Mesothelial cell of epicardium (in vitro differentiated cells): ENCODE data around the gene PPP1R12C. TPM values are rescaled to one million over a fixed set of nuclear protein-coding genes. Genes with fewer than 3 reads are reported as not detected.

Source experiments
- DNase-seq, 2 experiments: peaks; one replicate each; pipeline ENCODE4 v3.0.0; 2021; ENCODE audit warnings: low spot score in 2 of 2; ENCODE audit not compliant: unreplicated experiment in 2 of 2
- H3K27ac Mint-ChIP-seq: 2 replicates; pipeline ENCODE4 v1.8.0; 2021; ENCODE audit warnings: mixed read lengths
- H3K27me3 Mint-ChIP-seq: 2 replicates; pipeline ENCODE4 v1.8.0; 2021; ENCODE audit warnings: low read depth, mixed read lengths
- H3K36me3 Mint-ChIP-seq: 2 replicates; pipeline ENCODE4 v1.8.0; 2021; ENCODE audit warnings: mixed read lengths
- H3K4me1 Mint-ChIP-seq: 2 replicates; pipeline ENCODE4 v1.8.0; 2021; ENCODE audit warnings: mixed read lengths
- H3K4me3 Mint-ChIP-seq: 2 replicates; pipeline ENCODE4 v1.8.0; 2021; ENCODE audit warnings: mild to moderate bottlenecking, moderate library complexity, mixed read lengths
- H3K9me3 Mint-ChIP-seq: 2 replicates; pipeline ENCODE4 v1.8.0; 2021; ENCODE audit warnings: mixed read lengths
- total RNA-seq: library from RNA; stranded (reverse); gene quantifications from 3 replicates; pipeline ENCODE4 v1.2.1, GENCODE V29; 2021
- TF ChIP-seq, protein P1 (sequence below): fragments of 200-600 bp; sonication (generic); IDR thresholded peaks from one replicate; pipeline ENCODE4 v1.5.0; 2021; ENCODE audit warnings: antibody characterized with exemption; ENCODE audit not compliant: unreplicated experiment

Gene PPP1R12C
- total RNA-seq, 1 donor from 2014 or later, result 111 TPM

DNA sequence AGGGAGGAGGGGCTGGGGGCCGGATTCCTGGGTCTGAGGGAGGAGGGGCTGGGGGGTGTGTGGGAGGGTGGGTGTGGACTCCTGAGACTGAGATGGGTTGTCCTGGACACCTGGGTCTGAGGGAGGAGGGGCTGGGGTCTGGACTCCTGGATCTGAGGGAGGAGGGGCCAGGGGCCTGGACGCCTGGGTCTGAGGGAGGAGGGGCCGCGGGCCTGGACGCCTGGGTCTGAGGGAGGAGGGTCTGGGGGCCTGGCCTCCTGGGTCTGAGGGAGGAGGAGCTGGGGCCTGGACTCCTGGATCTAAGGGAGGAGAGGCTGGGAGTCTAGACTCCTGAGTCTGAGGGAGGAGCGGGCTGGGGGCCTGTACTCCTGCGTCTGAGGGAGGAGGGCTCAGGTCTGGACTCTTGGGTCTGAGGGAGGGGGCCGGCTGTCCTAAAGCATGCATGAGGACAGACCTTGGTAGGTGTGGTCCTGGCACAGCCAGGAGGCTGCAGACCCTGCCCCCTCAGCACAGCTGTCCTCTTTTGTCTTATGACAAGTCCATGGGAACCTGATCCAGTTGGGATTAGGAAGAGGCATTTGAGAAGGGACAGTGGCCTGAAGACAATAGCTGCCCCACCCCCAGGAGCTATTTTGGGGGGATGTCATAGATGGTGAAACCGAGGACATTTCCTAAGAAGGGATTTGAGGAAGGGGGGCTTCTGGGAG, 30.3 kb upstream of the PPP1R12C start:
- no peaks in the 10 kb centered on the region for H3K36me3 Mint-ChIP-seq
- H3K27ac Mint-ChIP-seq, result no peak overlapping the region
- H3K4me3 Mint-ChIP-seq, result no peak overlapping the region
- DNase-seq, result no peak
- H3K9me3 Mint-ChIP-seq, result peaks cover 6% of the 10 kb centered on the region
- peaks cover 70% of the 10 kb centered on the region for H3K27me3 Mint-ChIP-seq
- TF ChIP-seq, protein P1, sequence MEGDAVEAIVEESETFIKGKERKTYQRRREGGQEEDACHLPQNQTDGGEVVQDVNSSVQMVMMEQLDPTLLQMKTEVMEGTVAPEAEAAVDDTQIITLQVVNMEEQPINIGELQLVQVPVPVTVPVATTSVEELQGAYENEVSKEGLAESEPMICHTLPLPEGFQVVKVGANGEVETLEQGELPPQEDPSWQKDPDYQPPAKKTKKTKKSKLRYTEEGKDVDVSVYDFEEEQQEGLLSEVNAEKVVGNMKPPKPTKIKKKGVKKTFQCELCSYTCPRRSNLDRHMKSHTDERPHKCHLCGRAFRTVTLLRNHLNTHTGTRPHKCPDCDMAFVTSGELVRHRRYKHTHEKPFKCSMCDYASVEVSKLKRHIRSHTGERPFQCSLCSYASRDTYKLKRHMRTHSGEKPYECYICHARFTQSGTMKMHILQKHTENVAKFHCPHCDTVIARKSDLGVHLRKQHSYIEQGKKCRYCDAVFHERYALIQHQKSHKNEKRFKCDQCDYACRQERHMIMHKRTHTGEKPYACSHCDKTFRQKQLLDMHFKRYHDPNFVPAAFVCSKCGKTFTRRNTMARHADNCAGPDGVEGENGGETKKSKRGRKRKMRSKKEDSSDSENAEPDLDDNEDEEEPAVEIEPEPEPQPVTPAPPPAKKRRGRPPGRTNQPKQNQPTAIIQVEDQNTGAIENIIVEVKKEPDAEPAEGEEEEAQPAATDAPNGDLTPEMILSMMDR, result no peak
- H3K4me1 Mint-ChIP-seq, result peaks cover 31% of the 10 kb centered on the region

DNA sequence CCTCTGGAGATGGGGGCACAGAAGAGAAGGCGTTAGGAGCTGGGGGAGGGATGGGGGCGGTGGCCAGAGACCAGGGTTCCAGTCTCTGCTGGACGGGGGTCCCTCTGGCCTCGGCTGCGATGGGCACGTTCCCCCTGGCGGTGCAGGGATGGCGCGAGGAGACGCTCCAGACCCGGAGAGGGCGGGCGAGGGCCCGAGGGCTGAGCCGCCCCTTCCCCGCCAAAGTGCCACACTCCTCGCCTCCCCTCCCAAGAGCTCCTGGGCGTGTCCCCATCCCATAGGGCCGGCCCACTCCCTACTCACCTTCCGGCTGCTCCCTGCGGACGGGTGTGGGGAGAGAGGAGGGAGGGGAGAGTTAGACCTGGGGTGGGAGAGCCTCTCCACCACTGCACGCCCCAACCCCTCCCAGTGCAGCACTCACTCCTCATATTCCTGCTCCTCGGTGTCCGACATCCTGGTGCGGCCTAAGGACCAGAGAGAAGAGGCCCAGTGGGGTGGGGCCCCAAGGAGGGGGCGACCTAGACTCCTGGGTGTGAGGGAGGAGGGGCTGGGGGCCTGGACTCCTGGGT, 29.4 kb upstream of the PPP1R12C start:
- no peaks in the 10 kb centered on the region for H3K36me3 Mint-ChIP-seq
- DNase-seq, result peak in 1 of 2 experiments; percentile 51
- H3K27ac Mint-ChIP-seq, result no peak overlapping the region
- peaks cover 31% of the 10 kb centered on the region for H3K4me1 Mint-ChIP-seq
- no peaks in the 10 kb centered on the region for H3K9me3 Mint-ChIP-seq
- peak overlapping the region; percentile 58 for H3K4me3 Mint-ChIP-seq
- peaks cover 72% of the 10 kb centered on the region for H3K27me3 Mint-ChIP-seq
- TF ChIP-seq, protein P1, result no peak

DNA sequence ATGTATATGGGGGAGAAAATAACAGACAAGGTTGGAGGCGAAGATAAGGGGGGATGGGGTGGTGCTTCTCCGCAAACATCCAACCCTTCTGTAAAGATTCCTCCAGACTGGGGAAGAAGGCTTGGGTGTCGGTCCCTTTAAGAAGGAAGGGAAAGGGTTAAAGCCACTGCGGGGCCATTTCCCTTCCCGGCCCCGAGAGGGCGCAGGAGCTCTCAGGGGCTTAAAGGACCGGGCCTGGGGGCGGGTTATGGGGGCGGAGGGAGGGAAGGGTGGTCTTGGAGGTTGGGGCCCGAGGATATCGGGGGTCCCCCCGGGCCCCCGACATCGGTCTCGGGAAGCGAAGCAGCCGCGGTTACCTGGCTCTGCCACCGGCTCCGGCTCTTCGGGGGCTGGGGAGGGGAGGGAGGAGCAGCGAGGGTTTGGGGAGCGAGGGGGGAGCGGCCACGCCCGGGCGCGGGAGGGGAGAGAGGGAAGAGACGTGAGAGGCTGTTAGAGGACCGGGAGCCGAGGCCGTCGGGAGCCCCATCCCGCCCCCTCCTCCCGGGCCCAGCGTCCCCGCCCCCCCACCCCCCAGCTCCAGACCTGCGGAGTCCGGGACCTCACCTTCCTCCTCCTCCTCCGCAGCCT, 28.8 kb upstream of the PPP1R12C start:
- DNase-seq, result no peak
- Mint-ChIP-seq H3K27ac (no peak overlapping the region), H3K4me3 (peak overlapping the region; percentile 39), H3K36me3 (no peaks in the 10 kb centered on the region), H3K9me3 (no peaks in the 10 kb centered on the region), H3K4me1 (peaks cover 28% of the 10 kb centered on the region), H3K27me3 (peaks cover 73% of the 10 kb centered on the region)
- TF ChIP-seq, protein P1, result peak; percentile 42

DNA sequence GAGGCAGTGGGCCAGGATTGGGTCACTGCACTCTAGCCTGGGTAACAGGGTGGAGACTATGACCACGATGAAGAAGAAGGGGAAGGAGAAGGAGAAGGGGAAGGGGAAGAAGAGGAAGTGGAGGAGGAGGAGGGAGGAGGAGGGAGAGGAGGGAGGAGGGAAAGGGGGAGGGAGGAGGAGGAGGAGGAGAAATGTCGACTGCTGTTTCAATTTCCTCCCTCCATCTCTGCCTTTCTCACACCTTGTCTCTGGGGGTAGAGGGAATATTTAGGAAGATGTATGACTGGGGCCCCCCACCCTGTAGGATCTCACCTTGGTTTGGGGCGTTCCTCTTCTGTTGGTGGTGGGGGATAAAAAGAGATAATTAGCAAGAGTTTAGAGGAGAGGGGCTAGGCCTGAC, 27.8 kb upstream of the PPP1R12C start:
- H3K4me3 Mint-ChIP-seq, result peak overlapping the region; percentile 18
- H3K4me1 Mint-ChIP-seq, result peaks cover 23% of the 10 kb centered on the region
- TF ChIP-seq, protein P1, result no peak
- no peak overlapping the region for H3K27ac Mint-ChIP-seq
- H3K27me3 Mint-ChIP-seq, result peaks cover 67% of the 10 kb centered on the region
- no peak for DNase-seq
- H3K9me3 Mint-ChIP-seq, result no peaks in the 10 kb centered on the region
- H3K36me3 Mint-ChIP-seq, result no peaks in the 10 kb centered on the region

DNA sequence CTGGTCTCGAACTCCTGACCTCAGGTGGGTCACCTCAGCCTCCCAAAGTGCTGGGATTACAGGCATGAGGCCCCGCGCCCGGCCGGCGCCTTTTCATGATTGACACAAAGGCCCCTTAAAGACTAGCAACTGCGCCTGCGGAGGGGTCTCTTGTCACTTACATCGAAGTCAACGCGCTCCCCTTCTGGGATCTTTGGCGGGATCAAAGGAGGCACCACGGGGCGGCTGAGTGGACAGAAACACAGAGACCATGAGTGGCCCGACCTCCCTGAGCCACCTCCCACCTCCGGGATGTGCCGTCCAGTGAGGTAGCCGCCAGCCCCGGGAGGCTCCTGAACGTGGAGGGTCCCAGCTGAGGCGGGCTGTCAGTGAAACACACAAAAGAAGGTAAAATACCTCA, 24.3 kb upstream of the PPP1R12C start:
- no peak overlapping the region for H3K4me3 Mint-ChIP-seq

More for the DNA sequence above, 24.3 kb upstream of the PPP1R12C start:
- Mint-ChIP-seq H3K27ac (no peak overlapping the region), H3K9me3 (no peaks in the 10 kb centered on the region), H3K4me1 (peaks cover 6% of the 10 kb centered on the region), H3K36me3 (no peaks in the 10 kb centered on the region), H3K27me3 (peaks cover 37% of the 10 kb centered on the region)
- TF ChIP-seq, protein P1, result no peak
- no peak for DNase-seq
